RWPE1 (cell line): ENCODE results near the gene NPAS2.

Experiments
- CTCF ChIA-PET: fragments of 350-600 bp; sonication (Branson Sonifier 250); formaldehyde crosslinking; extraction: SDS; loops from one replicate; lab custom pipeline; 2021; lab: Yijun Ruan, JAX
- POLR2A ChIA-PET: fragments of 400-600 bp; formaldehyde crosslinking; extraction: SDS; loops from one replicate; lab custom pipeline; 2020; ENCODE audit warnings: antibody characterized with exemption; ENCODE audit not compliant: low non-redundant PET; lab: Yijun Ruan, JAX
- DNase-seq: peaks from one replicate; pipeline ENCODE4 v3.0.0; 2012; ENCODE audit warnings: low spot score
- H3K27ac ChIP-seq: fragments of 450-650 bp; 2 replicates; pipeline ENCODE4 v1.5.1; 2017
- CTCF ChIP-seq: fragments of 450-650 bp; conservative IDR thresholded peaks from 2 replicates; pipeline ENCODE4 v1.5.1; 2017; ENCODE audit warnings: low read depth, mild to moderate bottlenecking

Gene NPAS2

GRCh38 chr2:100997509-100998234, 177.7 kb downstream of the NPAS2 start:
- DNase-seq = no peak
- H3K27ac ChIP-seq = no peak overlapping the region
- no peak for TF ChIP-seq CTCF
- CTCF ChIA-PET = no interaction called here
- POLR2A ChIA-PET = no interaction called here

- H3K27ac ChIP-seq = no peak overlapping the region
- TF ChIP-seq CTCF = no peak
- ChIA-PET CTCF (interaction anchor here (1.0 kb wide), 1 partner anchor 14 kb away, joined by 5 read pairs; no protein-coding TSS in a partner anchor), POLR2A (no interaction called here)
- no peak for DNase-seq
Measured at GRCh38 chr2:100998235-100998573, 178.3 kb downstream of the NPAS2 start.

- ChIA-PET POLR2A (no interaction called here), CTCF (interaction anchor here (1.3 kb wide), 1 partner anchor 197 kb away, joined by 3 read pairs; no protein-coding TSS in a partner anchor)
- no peak overlapping the region for H3K27ac ChIP-seq
- TF ChIP-seq CTCF = no peak
- no peak for DNase-seq
Measured at GRCh38 chr2:100999995-101000394, 180.1 kb downstream of the NPAS2 start.

GRCh38 chr2:101001691-101002561, 182.0 kb downstream of the NPAS2 start, which contains the start of gene RPL31:
Gene RPL31, plus strand, starts transcription at chr2:101002289. Its CDS starts 413 bp downstream, at chr2:101002702.
- H3K27ac ChIP-seq = peak within 1 kb of the TSS; percentile 83
- no peak for TF ChIP-seq CTCF
- POLR2A ChIA-PET = interaction anchor here (0.6 to 1.3 kb wide), 5 partner anchors 55 to 1107 kb away, joined by 3 to 6 read pairs (median 3); no protein-coding TSS in a partner anchor
- DNase-seq = peak; percentile 99
- CTCF ChIA-PET = interaction anchor here (0.7 to 1.8 kb wide), 2 partner anchors 11 to 581 kb away, joined by 3 to 7 read pairs; no protein-coding TSS in a partner anchor

GRCh38 chr2:101002562-101003277, 182.8 kb downstream of the NPAS2 start:
- peak overlapping the region; percentile 83 for H3K27ac ChIP-seq
- ChIA-PET POLR2A (interaction anchor here (0.6 kb wide), 1 partner anchor 56 kb away, joined by 3 read pairs; no protein-coding TSS in a partner anchor), CTCF (interaction anchor here (0.5 to 1.8 kb wide), 2 partner anchors 10 to 11 kb away, joined by 3 to 7 read pairs; no protein-coding TSS in a partner anchor)
- no peak for TF ChIP-seq CTCF
- DNase-seq = no peak
